Ishikawa (cell line): ENCODE results near the gene GALNTL6.

Source experiments
- EP300 ChIP-seq: IDR thresholded peaks from 2 replicates; pipeline ENCODE4 v1.6.1; 2012; ENCODE audit warnings: borderline replicate concordance
- RAD21 ChIP-seq: IDR thresholded peaks from 2 replicates; pipeline ENCODE4 v1.6.1; 2012; ENCODE audit warnings: low read depth
- TAF1 ChIP-seq: IDR thresholded peaks from 2 replicates; pipeline ENCODE4 v1.6.1; 2012; ENCODE audit warnings: low read depth, mild to moderate bottlenecking
- TEAD4 ChIP-seq: IDR thresholded peaks from 2 replicates; pipeline ENCODE4 v1.6.1; 2012
- TF ChIP-seq, protein P1 (sequence below): IDR thresholded peaks from 2 replicates; pipeline ENCODE4 v1.6.1; 2012; ENCODE audit warnings: low read depth, mild to moderate bottlenecking

DNA sequence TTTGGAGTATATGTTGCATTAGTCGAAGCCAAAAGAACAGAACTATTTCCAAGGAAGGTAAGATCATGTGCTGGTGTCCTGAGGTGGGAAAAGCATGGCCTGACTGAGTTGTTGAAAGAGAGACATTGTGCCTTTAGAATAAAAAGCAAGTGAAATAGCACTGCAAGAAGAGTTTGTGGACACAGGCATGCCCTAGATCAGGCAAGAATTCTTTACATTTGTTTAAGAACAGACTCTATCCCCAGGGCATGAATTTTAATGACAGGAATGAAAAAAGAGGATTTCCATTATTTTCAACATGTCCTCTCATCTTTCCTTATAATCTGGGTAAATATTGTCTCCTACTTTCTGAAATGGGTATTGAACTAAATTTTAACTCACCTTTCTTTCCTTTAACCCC is 839.2 kb downstream of the GALNTL6 start:
- TF ChIP-seq RAD21 (no peak), TAF1 (no peak), TEAD4 (no peak), EP300 (no peak)
- TF ChIP-seq, protein P1, sequence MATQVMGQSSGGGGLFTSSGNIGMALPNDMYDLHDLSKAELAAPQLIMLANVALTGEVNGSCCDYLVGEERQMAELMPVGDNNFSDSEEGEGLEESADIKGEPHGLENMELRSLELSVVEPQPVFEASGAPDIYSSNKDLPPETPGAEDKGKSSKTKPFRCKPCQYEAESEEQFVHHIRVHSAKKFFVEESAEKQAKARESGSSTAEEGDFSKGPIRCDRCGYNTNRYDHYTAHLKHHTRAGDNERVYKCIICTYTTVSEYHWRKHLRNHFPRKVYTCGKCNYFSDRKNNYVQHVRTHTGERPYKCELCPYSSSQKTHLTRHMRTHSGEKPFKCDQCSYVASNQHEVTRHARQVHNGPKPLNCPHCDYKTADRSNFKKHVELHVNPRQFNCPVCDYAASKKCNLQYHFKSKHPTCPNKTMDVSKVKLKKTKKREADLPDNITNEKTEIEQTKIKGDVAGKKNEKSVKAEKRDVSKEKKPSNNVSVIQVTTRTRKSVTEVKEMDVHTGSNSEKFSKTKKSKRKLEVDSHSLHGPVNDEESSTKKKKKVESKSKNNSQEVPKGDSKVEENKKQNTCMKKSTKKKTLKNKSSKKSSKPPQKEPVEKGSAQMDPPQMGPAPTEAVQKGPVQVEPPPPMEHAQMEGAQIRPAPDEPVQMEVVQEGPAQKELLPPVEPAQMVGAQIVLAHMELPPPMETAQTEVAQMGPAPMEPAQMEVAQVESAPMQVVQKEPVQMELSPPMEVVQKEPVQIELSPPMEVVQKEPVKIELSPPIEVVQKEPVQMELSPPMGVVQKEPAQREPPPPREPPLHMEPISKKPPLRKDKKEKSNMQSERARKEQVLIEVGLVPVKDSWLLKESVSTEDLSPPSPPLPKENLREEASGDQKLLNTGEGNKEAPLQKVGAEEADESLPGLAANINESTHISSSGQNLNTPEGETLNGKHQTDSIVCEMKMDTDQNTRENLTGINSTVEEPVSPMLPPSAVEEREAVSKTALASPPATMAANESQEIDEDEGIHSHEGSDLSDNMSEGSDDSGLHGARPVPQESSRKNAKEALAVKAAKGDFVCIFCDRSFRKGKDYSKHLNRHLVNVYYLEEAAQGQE: no peak
